Liver (tissue), 9 donors: ENCODE data around the gene OSCP1. TPM values are rescaled to one million over a fixed set of nuclear protein-coding genes. Genes with fewer than 3 reads are reported as not detected.

Source experiments
- DNase-seq: peaks from one replicate; pipeline ENCODE4 v3.0.0-alpha.2; 2017; ENCODE audit warnings: low spot score
- H3K27ac ChIP-seq, 2 donors: one replicate each; pipeline ENCODE4 v1.7.0; 2013; ENCODE audit warnings: inconsistent platforms in 2 of 2, low read length in 2 of 2, control low read depth in 1 of 2, low read depth in 1 of 2, mild to moderate bottlenecking in 1 of 2
- H3K27me3 ChIP-seq, 4 donors: one replicate each; pipeline versions ENCODE4 v1.6.1 to v1.7.0; 2013; ENCODE audit warnings: low read length in 3 of 4, inconsistent platforms in 1 of 4, mild to moderate bottlenecking in 1 of 4, moderate library complexity in 1 of 4; ENCODE audit not compliant: control insufficient read depth in 4 of 4, insufficient read depth in 4 of 4
- H3K36me3 ChIP-seq, 4 donors: one replicate each; pipeline versions ENCODE4 v1.6.1 to v1.7.0; 2013; ENCODE audit warnings: low read length in 3 of 4, mild to moderate bottlenecking in 3 of 4, low read depth in 1 of 4, moderate library complexity in 1 of 4; ENCODE audit not compliant: control insufficient read depth in 4 of 4, insufficient read depth in 3 of 4
- H3K4me1 ChIP-seq, 4 donors: one replicate each; pipeline versions ENCODE4 v1.6.1 to v1.7.0; 2013; ENCODE audit warnings: low read length in 3 of 4, mild to moderate bottlenecking in 3 of 4, moderate library complexity in 1 of 4; ENCODE audit not compliant: control insufficient read depth in 4 of 4, insufficient read depth in 4 of 4
- H3K4me3 ChIP-seq, 3 donors: one replicate each; pipeline versions ENCODE4 v1.6.1 to v1.7.0; 2013; ENCODE audit warnings: low read length in 3 of 3, control low read depth in 1 of 3, low read depth in 1 of 3, mild to moderate bottlenecking in 1 of 3
- H3K9ac ChIP-seq, 2 donors: one replicate each; pipeline ENCODE4 v1.7.0; 2013; ENCODE audit warnings: low read length in 2 of 2, mild to moderate bottlenecking in 2 of 2, moderate library complexity in 2 of 2, control low read depth in 1 of 2, low read depth in 1 of 2
- H3K9me3 ChIP-seq, 4 donors: one replicate each; pipeline versions ENCODE4 v1.6.1 to v1.7.0; 2013; ENCODE audit warnings: low read length in 3 of 4; ENCODE audit not compliant: control insufficient read depth in 4 of 4
- CTCF ChIP-seq: fragments of 150-350 bp; IDR thresholded peaks from 2 replicates; pipeline ENCODE4 v1.5.1; 2017; ENCODE audit warnings: improper control_type of control experiment, low read depth, low read length; ENCODE audit not compliant: missing input control
- EGR1 ChIP-seq, 2 donors: IDR thresholded peaks; 2 replicates each; pipeline ENCODE4 v1.6.1; 2016 to 2018; ENCODE audit warnings: antibody characterized with exemption in 2 of 2, low read depth in 2 of 2
- FOXA1 ChIP-seq: IDR thresholded peaks from 2 replicates; pipeline ENCODE4 v1.6.1; 2016; ENCODE audit warnings: antibody characterized with exemption
- FOXA2 ChIP-seq: IDR thresholded peaks from 2 replicates; pipeline ENCODE4 v1.6.1; 2016; ENCODE audit warnings: antibody characterized with exemption
- GABPA ChIP-seq, 2 donors: IDR thresholded peaks in 1 of 2; conservative IDR thresholded peaks in 1 of 2; 2 replicates each; pipeline ENCODE4 v1.6.1; 2016; ENCODE audit warnings: antibody characterized with exemption in 2 of 2, mild to moderate bottlenecking in 1 of 2, moderate library complexity in 1 of 2
- HNF4A ChIP-seq, 2 donors: conservative IDR thresholded peaks; 2 replicates each; pipeline ENCODE4 v1.6.1; 2016; ENCODE audit warnings: antibody characterized with exemption in 2 of 2, mild to moderate bottlenecking in 2 of 2
- JUND ChIP-seq, 2 donors: IDR thresholded peaks; 2 replicates each; pipeline ENCODE4 v1.6.1; 2016; ENCODE audit warnings: antibody characterized with exemption in 2 of 2
- MAX ChIP-seq: IDR thresholded peaks from 2 replicates; pipeline ENCODE4 v1.6.1; 2016; ENCODE audit warnings: antibody characterized with exemption
- RAD21 ChIP-seq, 2 donors: IDR thresholded peaks; 2 replicates each; pipeline ENCODE4 v1.6.1; 2016; ENCODE audit warnings: antibody characterized with exemption in 2 of 2, mild to moderate bottlenecking in 2 of 2
- REST ChIP-seq: IDR thresholded peaks from 2 replicates; pipeline ENCODE4 v1.6.1; 2016; ENCODE audit warnings: antibody characterized with exemption, mild to moderate bottlenecking
- RXRA ChIP-seq, 2 donors: IDR thresholded peaks; 2 replicates each; pipeline ENCODE4 v1.6.1; 2017 to 2018; ENCODE audit warnings: antibody characterized with exemption in 2 of 2, mild to moderate bottlenecking in 1 of 2
- TAF1 ChIP-seq: conservative IDR thresholded peaks from 2 replicates; pipeline ENCODE4 v1.6.1; 2016; ENCODE audit warnings: antibody characterized with exemption, mild to moderate bottlenecking
- ZBTB33 ChIP-seq: IDR thresholded peaks from 2 replicates; pipeline ENCODE4 v1.6.1; 2016; ENCODE audit warnings: antibody characterized with exemption
- WGBS: extraction: QIAGEN DNeasy Blood & Tissue Kit; methylation state at CpG from one replicate; pipeline ENCODE4 v1.1.7; 2013; 5-methylcytosine and 5-hydroxymethylcytosine counted together
- polyA plus RNA-seq, 2 donors: library from polyadenylated mRNA; stranded (reverse) in 1 of 2; unstranded in 1 of 2; fragments of 200-250 nt in 1 of 2; fragments of >200 nt in 1 of 2; fragmentation: Nextera tagmentation in 1 of 2; extraction: Ambion mirVana in 1 of 2; gene quantifications; one replicate each; pipeline versions ENCODE4 v1.2.1 to v1.2.3, GENCODE V29; 2013 to 2015
- total RNA-seq, 2 donors: library from RNA; depleted of rRNA; stranded (reverse); fragments of >200 nt; gene quantifications; one replicate each; pipeline ENCODE4 v1.2.3, GENCODE V29; 2014
- donor health status: healthy.
- donor health status: healthy.
- donor health status: healthy.
- donor health status: healthy.
- donor health status: healthy.

Gene OSCP1
- total and polyA plus RNA-seq, 4 donors = 1.1 to 1.7 (median 1.5) TPM

- TF ChIP-seq GABPA (IDR thresholded peaks at IDR 0.05 in 1 of 2, conservative IDR thresholded peaks at IDR 0.05 in 1 of 2) = no peak
- TF ChIP-seq RXRA (IDR thresholded peaks at IDR 0.05) = no peak
- TF ChIP-seq JUND (IDR thresholded peaks at IDR 0.05) = no peak
- TF ChIP-seq EGR1 (IDR thresholded peaks at IDR 0.05; ENCODE audit: low read depth in 2 of 2) = no peak
- TF ChIP-seq CTCF = no peak
- no peak for TF ChIP-seq FOXA1
- no peak for TF ChIP-seq TAF1
- no peak for TF ChIP-seq HNF4A (conservative IDR thresholded peaks at IDR 0.05)
- TF ChIP-seq MAX = no peak
- TF ChIP-seq REST = no peak
- no peak for TF ChIP-seq RAD21 (IDR thresholded peaks at IDR 0.05)
- TF ChIP-seq FOXA2 = no peak
- no peak for TF ChIP-seq ZBTB33
- Histone ChIP-seq H3K36me3 (peaks cover 3 to 34% (median 25%) of the 10 kb centered on the region in 4 donors), H3K4me3 (no peak overlapping the region), H3K27me3 (no peaks in the 10 kb centered on the region), H3K27ac (no peak overlapping the region), H3K9me3 (no peaks in the 10 kb centered on the region), H3K4me1 (peaks cover 3 to 13% (median 6%) of the 10 kb centered on the region in 4 donors), H3K9ac (no peak overlapping the region)
- DNase-seq = no peak
- WGBS = 95% methylated on average over 3 of the region's 3 CpGs
Measured at GRCh38 chr1:36453051-36453450, 2.8 kb upstream of the OSCP1 start.

GRCh38 chr1:36450919-36451305 is 661 bp upstream of the OSCP1 start:
- Histone ChIP-seq H3K4me3 (peak overlapping the region; percentile 56 to 75 (median 67)), H3K9me3 (no peaks in the 10 kb centered on the region), H3K9ac (peak overlapping the region; percentile 69 to 78), H3K4me1 (peaks cover 3 to 13% (median 6%) of the 10 kb centered on the region in 4 donors), H3K27me3 (no peaks in the 10 kb centered on the region), H3K27ac (peak overlapping the region; percentile 89 to 91), H3K36me3 (peaks cover under 1 to 15% (median 11%) of the 10 kb centered on the region in 4 donors)
- no peak for DNase-seq
- TF ChIP-seq REST = no peak
- WGBS = 48% methylated on average over 18 of the region's 18 CpGs
